ENCODE results near the gene IL21R.

Gene IL21R

DNA sequence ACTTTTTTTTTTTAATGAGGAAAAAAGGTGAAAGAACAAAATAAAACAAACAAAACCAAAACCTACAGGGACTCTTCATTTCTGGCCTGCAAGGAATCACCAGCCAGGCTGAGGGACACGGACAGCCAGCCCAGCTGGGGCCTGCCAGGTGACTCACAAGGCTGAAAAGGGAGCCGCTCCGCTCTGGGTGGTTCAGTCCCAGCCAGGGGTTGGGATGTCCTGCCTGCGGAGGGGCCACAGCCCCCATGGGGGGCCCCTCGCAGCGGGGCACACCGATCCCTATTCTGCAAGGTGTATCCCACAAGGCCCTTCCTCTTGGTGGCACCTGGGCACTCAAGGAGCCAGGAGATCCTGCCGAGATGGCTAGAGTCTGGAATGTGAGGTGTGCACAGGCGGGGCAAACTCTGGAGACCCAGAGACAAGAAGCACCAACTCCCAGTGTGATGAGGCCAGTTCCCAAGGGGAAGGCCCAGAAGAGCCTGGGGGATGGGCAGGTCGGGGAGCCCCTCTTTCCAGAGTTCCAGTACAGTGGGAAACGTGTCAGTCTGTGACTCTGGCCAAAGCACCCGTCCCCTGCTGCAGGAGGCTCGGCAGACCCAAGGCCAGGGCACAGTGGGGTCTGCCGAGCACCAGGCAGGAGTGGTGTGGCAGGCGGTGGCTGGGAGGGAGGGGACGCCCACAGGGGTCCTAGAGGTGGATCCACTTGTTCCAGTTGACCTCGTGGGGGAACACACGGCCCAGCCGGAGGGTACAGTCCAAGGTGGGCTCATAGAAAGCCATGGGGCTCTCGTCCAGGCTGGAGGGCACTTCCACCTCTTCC is 58.9 kb downstream of the IL21R start:
- H3K4me1 ChIP-seq (ENCODE audit: insufficient read depth, low read length): no peaks in the 10 kb centered on the region
- 92% methylated on average over 20 of the region's 20 CpGs for WGBS
- no peak overlapping the region for H3K27ac ChIP-seq (ENCODE audit: low read depth, low read length)
- H3K4me3 ChIP-seq (ENCODE audit: low read length): no peak overlapping the region
- H3K9ac ChIP-seq (ENCODE audit: low read depth, low read length): no peak overlapping the region
- no peaks in the 10 kb centered on the region for H3K9me3 ChIP-seq (ENCODE audit: insufficient read depth, low read depth, low read length)
- no peaks in the 10 kb centered on the region for H3K27me3 ChIP-seq (ENCODE audit: insufficient read depth, low read length)
- H3K36me3 ChIP-seq (ENCODE audit: insufficient read depth, low read length): peaks cover 74% of the 10 kb centered on the region

DNA sequence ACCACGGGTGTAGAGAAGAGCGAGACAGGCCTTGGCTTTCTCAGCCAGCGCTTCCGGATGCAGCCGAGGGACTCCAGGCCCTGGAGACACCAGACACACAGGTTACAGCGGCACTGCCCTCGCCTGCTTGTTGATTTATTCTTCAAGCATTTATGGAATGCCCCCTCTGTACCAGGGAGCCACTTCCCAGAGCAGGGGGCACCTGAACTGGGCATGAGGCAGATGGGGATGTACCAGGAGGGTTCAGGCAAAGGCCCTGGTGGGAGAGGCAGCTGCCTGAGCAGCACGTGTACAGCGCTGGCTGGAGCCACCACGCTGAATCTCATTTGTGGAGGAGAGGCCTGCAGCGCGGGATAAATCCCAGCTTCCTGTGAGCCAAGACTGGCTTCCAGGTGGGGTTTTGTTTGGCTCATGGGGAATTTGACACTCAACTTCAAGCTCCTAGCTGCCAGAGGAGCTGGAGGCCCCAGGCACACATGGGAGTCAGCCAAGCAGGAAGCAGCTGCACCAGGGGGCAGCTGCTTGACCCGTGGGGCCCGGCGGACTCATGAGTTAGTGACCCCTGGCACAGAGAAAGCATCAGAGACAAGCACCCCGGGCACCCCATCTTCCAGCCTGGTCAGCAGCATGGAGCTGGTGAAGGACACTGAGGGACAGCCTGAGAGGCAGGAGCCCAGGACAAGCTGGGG is 59.7 kb downstream of the IL21R start:
- H3K9ac ChIP-seq (ENCODE audit: low read depth, low read length): no peak overlapping the region
- H3K27ac ChIP-seq (ENCODE audit: low read depth, low read length): no peak overlapping the region
- no peaks in the 10 kb centered on the region for H3K27me3 ChIP-seq (ENCODE audit: insufficient read depth, low read length)
- H3K9me3 ChIP-seq (ENCODE audit: insufficient read depth, low read depth, low read length): no peaks in the 10 kb centered on the region
- H3K4me3 ChIP-seq (ENCODE audit: low read length): no peak overlapping the region
- no peaks in the 10 kb centered on the region for H3K4me1 ChIP-seq (ENCODE audit: insufficient read depth, low read length)
- WGBS: 94% methylated on average over 16 of the region's 16 CpGs
- peaks cover 82% of the 10 kb centered on the region for H3K36me3 ChIP-seq (ENCODE audit: insufficient read depth, low read length)

DNA sequence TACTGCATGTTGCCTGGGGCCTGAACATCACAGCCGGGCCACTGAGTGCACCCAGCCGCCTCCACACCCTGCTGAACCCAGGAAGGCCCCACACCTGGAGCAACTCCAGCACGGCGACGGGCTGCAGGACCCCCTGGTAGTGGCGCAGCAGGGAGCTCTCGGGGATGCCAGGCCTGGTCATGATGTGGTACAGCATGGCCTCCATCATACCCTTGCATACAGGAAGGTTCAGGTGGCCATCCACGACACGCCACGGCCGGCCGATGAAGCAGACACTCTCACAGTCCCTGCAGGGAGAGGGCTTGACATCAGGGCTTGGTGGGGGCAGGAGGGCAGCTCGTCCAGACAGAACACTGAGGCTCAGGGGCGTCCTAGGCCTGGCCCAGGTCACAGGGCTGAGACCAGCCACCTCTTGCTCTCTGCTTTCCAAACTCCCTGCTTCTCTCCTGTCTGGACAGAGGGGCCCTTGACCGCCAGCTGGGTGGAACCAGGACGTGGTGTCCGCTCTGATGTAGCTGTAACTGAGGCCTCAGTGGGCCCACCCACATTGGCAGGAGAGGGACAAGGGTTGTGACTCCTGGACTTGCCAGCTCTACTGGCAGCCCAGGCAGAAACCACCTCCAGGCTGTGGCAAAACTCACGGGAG is 60.3 kb downstream of the IL21R start:
- Histone ChIP-seq H3K9me3 (ENCODE audit: insufficient read depth, low read depth, low read length) (no peaks in the 10 kb centered on the region), H3K36me3 (ENCODE audit: insufficient read depth, low read length) (peaks cover 89% of the 10 kb centered on the region), H3K27me3 (ENCODE audit: insufficient read depth, low read length) (no peaks in the 10 kb centered on the region), H3K9ac (ENCODE audit: low read depth, low read length) (no peak overlapping the region), H3K4me3 (ENCODE audit: low read length) (no peak overlapping the region), H3K27ac (ENCODE audit: low read depth, low read length) (no peak overlapping the region), H3K4me1 (ENCODE audit: insufficient read depth, low read length) (no peaks in the 10 kb centered on the region)
- 95% methylated on average over 18 of the region's 18 CpGs for WGBS

- Histone ChIP-seq H3K36me3 (ENCODE audit: insufficient read depth, low read length) (peaks cover 96% of the 10 kb centered on the region), H3K9ac (ENCODE audit: low read depth, low read length) (no peak overlapping the region)
- WGBS: 94% methylated on average over 24 of the region's 24 CpGs
Observed at GRCh38 chr16:27462846-27463682, 61.1 kb downstream of the IL21R start.

DNA sequence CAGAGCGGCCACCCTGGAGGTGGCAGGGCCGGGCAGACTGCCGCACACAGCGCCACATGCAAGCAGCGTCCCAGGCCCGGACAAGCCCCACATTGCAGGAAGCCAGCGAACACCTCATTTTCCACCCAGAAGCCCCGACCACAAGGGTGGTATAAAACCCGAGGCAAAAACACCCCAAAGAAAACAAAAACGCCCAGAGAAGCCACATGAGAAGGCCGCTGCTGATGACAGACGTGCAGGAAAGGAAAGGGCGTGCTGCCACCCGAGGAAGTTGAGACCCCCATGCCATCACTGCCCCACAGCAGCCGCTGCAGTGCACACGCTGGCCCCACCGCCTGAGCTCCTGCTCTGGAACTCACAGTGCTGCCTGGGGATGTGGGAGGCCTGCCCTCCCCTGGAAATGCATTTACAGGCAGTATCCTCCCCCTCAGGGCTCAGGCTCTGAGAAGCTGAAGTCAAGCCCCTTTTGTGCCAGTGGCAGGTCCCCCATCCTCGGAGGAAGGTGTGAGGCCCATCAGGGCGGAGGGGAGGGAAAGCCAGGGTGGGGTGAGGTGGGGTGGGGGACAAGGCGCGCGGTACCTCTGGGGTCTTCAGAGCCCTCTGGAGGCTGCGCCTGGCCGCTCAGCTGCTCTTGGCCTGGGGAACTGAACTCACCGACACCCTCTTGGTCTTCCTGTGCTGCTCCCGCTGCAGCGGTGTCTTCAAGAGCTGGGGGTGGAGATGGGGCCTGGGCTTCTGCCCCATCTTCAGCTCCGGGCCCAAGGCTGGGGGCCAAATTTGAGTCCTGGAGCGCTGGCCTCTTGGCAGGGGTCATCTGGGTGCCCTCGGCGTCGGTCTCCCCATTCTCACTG is 62.0 kb downstream of the IL21R start:
- Histone ChIP-seq H3K36me3 (ENCODE audit: insufficient read depth, low read length) (peaks cover 99% of the 10 kb centered on the region), H3K9ac (ENCODE audit: low read depth, low read length) (no peak overlapping the region), H3K4me1 (ENCODE audit: insufficient read depth, low read length) (no peaks in the 10 kb centered on the region), H3K27ac (ENCODE audit: low read depth, low read length) (no peak overlapping the region), H3K9me3 (ENCODE audit: insufficient read depth, low read depth, low read length) (no peaks in the 10 kb centered on the region), H3K27me3 (ENCODE audit: insufficient read depth, low read length) (no peaks in the 10 kb centered on the region), H3K4me3 (ENCODE audit: low read length) (no peak overlapping the region)
- 94% methylated on average over 32 of the region's 32 CpGs for WGBS

More at GRCh38 chr16:27462846-27463682, 61.1 kb downstream of the IL21R start:
- H3K27ac ChIP-seq (ENCODE audit: low read depth, low read length): no peak overlapping the region
- no peaks in the 10 kb centered on the region for H3K4me1 ChIP-seq (ENCODE audit: insufficient read depth, low read length)
- H3K27me3 ChIP-seq (ENCODE audit: insufficient read depth, low read length): no peaks in the 10 kb centered on the region
- no peak overlapping the region for H3K4me3 ChIP-seq (ENCODE audit: low read length)
- H3K9me3 ChIP-seq (ENCODE audit: insufficient read depth, low read depth, low read length): no peaks in the 10 kb centered on the region

DNA sequence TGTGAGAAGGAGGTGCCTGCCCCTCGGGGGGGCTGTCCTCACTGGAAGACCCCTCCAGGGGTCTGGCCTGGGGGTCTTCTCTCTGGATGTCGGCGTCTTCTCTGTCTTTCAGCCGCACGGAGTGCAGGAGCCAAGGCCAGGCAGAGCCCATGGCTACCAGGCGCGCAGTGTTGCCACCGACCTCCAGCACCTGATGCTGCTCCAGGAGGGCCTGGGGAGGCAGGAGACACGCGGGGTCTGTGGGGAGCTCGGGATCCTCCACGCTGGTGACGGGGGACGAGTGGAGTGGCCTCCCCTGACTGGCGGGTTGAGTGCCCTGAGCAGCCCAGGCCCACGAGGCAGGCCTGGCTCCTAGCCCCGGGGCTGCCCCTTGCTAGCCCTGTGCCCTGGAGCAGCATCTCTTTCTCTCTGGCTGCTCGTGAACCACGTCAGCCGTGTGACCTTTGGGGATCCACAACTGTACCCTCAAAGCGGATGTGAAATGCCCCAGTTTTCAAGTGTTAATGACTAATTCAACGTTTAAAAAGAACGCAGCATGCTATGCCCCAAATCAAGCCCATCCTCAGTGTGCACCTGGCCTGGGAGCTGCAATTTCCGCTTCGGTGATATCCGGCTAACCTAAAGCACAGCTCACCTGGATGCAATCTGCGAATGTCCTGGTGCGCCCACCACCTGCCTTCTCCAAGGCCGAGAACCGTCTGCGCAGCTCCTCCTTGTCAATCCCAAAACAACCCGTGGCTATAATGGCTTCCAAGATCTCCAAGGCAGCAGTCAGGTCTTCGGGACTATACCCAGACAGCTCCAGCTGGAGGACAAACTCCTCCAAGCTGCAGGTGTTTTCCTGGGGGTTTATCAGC is 62.9 kb downstream of the IL21R start:
- no peaks in the 10 kb centered on the region for H3K27me3 ChIP-seq (ENCODE audit: insufficient read depth, low read length)
- H3K36me3 ChIP-seq (ENCODE audit: insufficient read depth, low read length): peaks cover 99% of the 10 kb centered on the region
- no peak overlapping the region for H3K9ac ChIP-seq (ENCODE audit: low read depth, low read length)
- 97% methylated on average over 33 of the region's 33 CpGs for WGBS
- no peak overlapping the region for H3K27ac ChIP-seq (ENCODE audit: low read depth, low read length)
- H3K4me1 ChIP-seq (ENCODE audit: insufficient read depth, low read length): no peaks in the 10 kb centered on the region
- no peak overlapping the region for H3K4me3 ChIP-seq (ENCODE audit: low read length)
- no peaks in the 10 kb centered on the region for H3K9me3 ChIP-seq (ENCODE audit: insufficient read depth, low read depth, low read length)

DNA sequence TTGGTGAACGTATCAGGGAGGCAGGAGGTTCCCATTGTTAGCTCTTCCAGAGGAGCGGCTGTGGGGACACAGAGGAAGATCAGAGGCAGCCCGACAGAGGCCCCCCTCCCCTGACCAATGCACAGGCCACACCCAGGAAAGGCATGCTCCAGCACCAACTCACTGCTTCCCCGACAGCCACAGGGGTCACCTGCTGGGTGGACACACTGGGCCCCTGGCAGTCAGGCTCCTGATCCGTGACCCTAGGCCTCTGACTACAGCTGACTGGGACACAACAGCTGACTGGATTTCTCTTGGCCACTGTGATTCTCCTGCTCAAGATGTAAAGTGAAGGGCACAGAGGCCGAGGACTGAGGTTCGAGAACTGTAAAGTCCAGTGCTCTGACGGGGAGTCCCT is 63.5 kb downstream of the IL21R start:
- Histone ChIP-seq H3K27ac (ENCODE audit: low read depth, low read length) (no peak overlapping the region), H3K4me1 (ENCODE audit: insufficient read depth, low read length) (no peaks in the 10 kb centered on the region), H3K27me3 (ENCODE audit: insufficient read depth, low read length) (no peaks in the 10 kb centered on the region), H3K4me3 (ENCODE audit: low read length) (no peak overlapping the region), H3K9me3 (ENCODE audit: insufficient read depth, low read depth, low read length) (no peaks in the 10 kb centered on the region), H3K9ac (ENCODE audit: low read depth, low read length) (no peak overlapping the region), H3K36me3 (ENCODE audit: insufficient read depth, low read length) (peaks cover 99% of the 10 kb centered on the region)
- 91% methylated on average over 8 of the region's 8 CpGs for WGBS

GRCh38 chr16:27468941-27469531 is 67.1 kb downstream of the IL21R start:
- Histone ChIP-seq H3K4me1 (ENCODE audit: insufficient read depth, low read length) (no peaks in the 10 kb centered on the region), H3K36me3 (ENCODE audit: insufficient read depth, low read length) (peaks cover 100% of the 10 kb centered on the region), H3K27me3 (ENCODE audit: insufficient read depth, low read length) (no peaks in the 10 kb centered on the region), H3K27ac (ENCODE audit: low read depth, low read length) (no peak overlapping the region), H3K9me3 (ENCODE audit: insufficient read depth, low read depth, low read length) (no peaks in the 10 kb centered on the region), H3K9ac (ENCODE audit: low read depth, low read length) (no peak overlapping the region), H3K4me3 (ENCODE audit: low read length) (no peak overlapping the region)
- 96% methylated on average over 22 of the region's 22 CpGs for WGBS

- WGBS: 95% methylated on average over 28 of the region's 28 CpGs
- no peak overlapping the region for H3K4me3 ChIP-seq (ENCODE audit: low read length)
- no peaks in the 10 kb centered on the region for H3K9me3 ChIP-seq (ENCODE audit: insufficient read depth, low read depth, low read length)
- no peak overlapping the region for H3K9ac ChIP-seq (ENCODE audit: low read depth, low read length)
- no peaks in the 10 kb centered on the region for H3K4me1 ChIP-seq (ENCODE audit: insufficient read depth, low read length)
- no peak overlapping the region for H3K27ac ChIP-seq (ENCODE audit: low read depth, low read length)
- H3K36me3 ChIP-seq (ENCODE audit: insufficient read depth, low read length): peaks cover 100% of the 10 kb centered on the region
- no peaks in the 10 kb centered on the region for H3K27me3 ChIP-seq (ENCODE audit: insufficient read depth, low read length)
Observed at GRCh38 chr16:27470567-27471431, 68.8 kb downstream of the IL21R start.

Measured in HUES64 (cell line).